ENCODE results near the gene EPB41L2. TPM values are rescaled to one million over a fixed set of nuclear protein-coding genes. Genes with fewer than 3 reads are reported as not detected.
"Not testable (repeated sequence)": the region's sequence is repeated elsewhere in the genome, so short reads cannot be mapped to it uniquely, and the experiment has no call there.

The EPB41L2 gene
- polyA plus RNA-seq, 4 donors, result 132 to 169 (median 152) TPM

GRCh38 chr6:130825772-130826441 lies 237.1 kb downstream of the EPB41L2 start:
- no peak for DNase-seq (ENCODE audit: low read depth in 4 of 4, low spot score in 2 of 4)

GRCh38 chr6:130824978-130825694 lies 237.9 kb downstream of the EPB41L2 start:
- no peak for DNase-seq (ENCODE audit: low read depth in 4 of 4, low spot score in 2 of 4)

- no peak for DNase-seq (ENCODE audit: low read depth in 4 of 4, low spot score in 2 of 4)
These were observed 240.3 kb downstream of the EPB41L2 start for GRCh38 chr6:130822736-130823135.

GRCh38 chr6:130815200-130816071 lies 247.6 kb downstream of the EPB41L2 start:
- DNase-seq (ENCODE audit: low read depth in 4 of 4, low spot score in 2 of 4), result no peak

- no peak for DNase-seq (ENCODE audit: low read depth in 4 of 4, low spot score in 2 of 4)
These were observed 248.5 kb downstream of the EPB41L2 start for GRCh38 chr6:130814506-130814905.

GRCh38 chr6:130811932-130812331 lies 251.1 kb downstream of the EPB41L2 start:
- DNase-seq (ENCODE audit: low read depth in 4 of 4, low spot score in 2 of 4), result no peak

DNA sequence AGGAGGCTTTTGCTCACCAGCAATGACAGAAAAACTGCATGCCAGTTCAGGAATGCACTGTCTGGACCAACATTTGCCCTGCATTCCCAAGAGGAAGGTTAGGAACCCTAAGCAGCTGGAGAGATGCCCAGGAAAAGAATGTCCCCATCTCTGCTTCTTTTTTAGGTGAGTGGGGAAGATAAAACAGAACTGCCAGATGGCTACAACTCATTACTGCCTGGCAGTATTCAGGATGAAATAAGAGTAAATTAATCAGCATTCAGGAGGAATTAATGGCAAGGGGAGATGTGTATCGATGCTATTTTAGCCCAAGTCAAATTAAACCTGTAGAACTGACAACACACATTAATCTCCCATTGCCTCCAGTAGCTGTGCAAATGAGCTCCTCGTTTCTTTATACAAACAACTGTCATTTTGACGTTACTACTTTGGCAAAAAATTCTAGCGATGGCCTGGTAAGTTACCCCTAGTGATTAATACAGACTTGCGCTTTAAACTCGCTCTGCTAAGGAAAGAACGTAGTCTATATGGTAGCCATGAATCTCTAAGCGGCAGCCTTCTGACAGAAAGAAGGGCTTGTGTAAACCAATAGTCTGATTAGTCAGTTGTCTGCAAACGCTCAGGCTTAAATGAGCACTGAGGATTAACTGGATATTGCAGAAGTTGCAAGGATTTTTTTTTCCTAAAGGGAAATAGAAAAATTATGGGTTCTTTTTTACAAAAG lies 252.6 kb downstream of the EPB41L2 start:
- no peak for DNase-seq (ENCODE audit: low read depth in 4 of 4, low spot score in 2 of 4)

GRCh38 chr6:130801368-130801767 lies 261.7 kb downstream of the EPB41L2 start:
- DNase-seq (ENCODE audit: low read depth in 4 of 4, low spot score in 2 of 4), result not testable (repeated sequence)

DNA sequence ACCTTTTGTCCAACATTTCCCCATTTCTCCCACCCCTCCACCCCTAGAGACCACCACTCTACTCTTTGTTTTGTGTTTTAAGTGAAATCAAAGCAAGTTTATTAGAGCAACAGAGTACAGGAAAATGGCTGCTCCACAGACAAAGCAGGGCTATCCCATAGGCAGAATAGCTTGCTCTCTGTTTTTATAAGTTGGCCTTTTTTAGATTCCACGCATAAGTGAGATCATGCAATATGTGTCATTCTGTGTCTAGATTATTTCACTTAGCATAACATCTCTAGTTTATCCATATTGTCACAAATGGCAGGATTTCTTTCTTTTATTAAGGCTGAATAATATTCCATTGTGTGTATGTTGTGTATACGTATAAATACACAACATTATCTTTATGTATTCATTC lies 266.0 kb downstream of the EPB41L2 start:
- DNase-seq (ENCODE audit: low read depth in 4 of 4, low spot score in 2 of 4), result no peak

GRCh38 chr6:130796313-130796905 lies 266.6 kb downstream of the EPB41L2 start:
- DNase-seq (ENCODE audit: low read depth in 4 of 4, low spot score in 2 of 4), result no peak

DNA sequence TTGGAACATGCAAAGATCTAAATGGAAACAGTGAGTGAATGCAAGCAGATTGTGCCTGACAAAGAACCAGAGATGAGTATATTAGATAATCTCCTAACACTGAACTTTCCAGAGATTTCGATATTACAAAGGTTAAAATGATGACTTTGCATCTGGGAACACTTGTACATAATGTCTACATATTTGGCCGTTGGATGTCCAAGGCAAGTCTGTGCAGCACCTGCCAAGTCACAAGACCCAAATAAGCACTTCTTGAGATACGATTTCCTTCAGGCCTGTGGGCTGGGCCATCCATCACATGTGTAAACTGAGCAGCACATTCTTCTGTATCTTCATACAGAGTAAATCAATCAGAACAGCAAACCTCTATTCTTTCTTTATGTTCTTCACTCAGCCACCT lies 268.3 kb downstream of the EPB41L2 start:
- DNase-seq (ENCODE audit: low read depth in 4 of 4, low spot score in 2 of 4), result no peak

- no peak for DNase-seq (ENCODE audit: low read depth in 4 of 4, low spot score in 2 of 4)
These were observed 268.9 kb downstream of the EPB41L2 start for GRCh38 chr6:130794010-130794697.

Other genes starting within 250 kb of the EPB41L2 start
- 1 to 10 TPM; 1.0 to 4.4 (median 2.0) TPM for gene SMLR1, start 235.8 kb downstream of the EPB41L2 start, polyA plus RNA-seq (ENCODE audit: insufficient read length in 4 of 4)
- 10 to 100 TPM in 3 of 4 donors, 1 to 10 TPM in 1; 7.9 to 15.9 (median 12.4) TPM for gene AKAP7, start 72.2 kb upstream of the EPB41L2 start, polyA plus RNA-seq (ENCODE audit: insufficient read length in 4 of 4)